GM23338 (cell line): ENCODE data around the gene ZNF594. TPM values are rescaled to one million over a fixed set of nuclear protein-coding genes. Genes with fewer than 3 reads are reported as not detected.
"Not testable (repeated sequence)": the region's sequence is repeated elsewhere in the genome, so short reads cannot be mapped to it uniquely, and the experiment has no call there.

Experiments
- ATAC-seq: fragments of 200-7000 bp; cut with Tn5 transposase; 3 replicates; pipeline ENCODE4 v1.9.1; 2020
- DNase-seq: peaks from one replicate; pipeline ENCODE4 v3.0.0-alpha.2; 2015; ENCODE audit warnings: low spot score
- H2AFZ ChIP-seq: fragments of 200-600 bp; sonication (generic); 2 replicates; pipeline ENCODE4 v1.8.0; 2016; ENCODE audit warnings: antibody characterized with exemption, mild to moderate bottlenecking, moderate library complexity
- H3F3A ChIP-seq: fragments of 200-600 bp; sonication (generic); replicated peaks from 2 replicates; pipeline ENCODE4 v1.8.0; 2017; ENCODE audit warnings: antibody characterized with exemption, mixed run types, low read depth
- H3K27ac ChIP-seq: fragments of 200-600 bp; sonication (generic); 2 replicates; pipeline ENCODE4 v1.6.1; 2016; ENCODE audit warnings: low read depth
- H3K27me3 ChIP-seq: fragments of 200-600 bp; sonication (generic); 2 replicates; pipeline ENCODE4 v1.8.0; 2016; ENCODE audit warnings: mild to moderate bottlenecking, mixed run types, moderate library complexity; ENCODE audit not compliant: insufficient read depth
- H3K36me3 ChIP-seq: fragments of 200-600 bp; sonication (generic); 2 replicates; pipeline ENCODE4 v1.8.0; 2016; ENCODE audit warnings: mild to moderate bottlenecking; ENCODE audit not compliant: insufficient read depth
- H3K4me1 ChIP-seq: fragments of 200-600 bp; sonication (generic); 2 replicates; pipeline ENCODE4 v1.8.0; 2016; ENCODE audit warnings: mild to moderate bottlenecking, moderate library complexity; ENCODE audit not compliant: insufficient read depth
- H3K4me2 ChIP-seq: fragments of 200-600 bp; sonication (generic); 2 replicates; pipeline ENCODE4 v1.7.1; 2017; ENCODE audit warnings: mixed run types
- H3K4me3 ChIP-seq: fragments of 200-600 bp; sonication (generic); 2 replicates; pipeline ENCODE4 v1.6.1; 2016; ENCODE audit warnings: mixed run types
- H3K79me2 ChIP-seq: fragments of 200-600 bp; sonication (generic); replicated peaks from 2 replicates; pipeline ENCODE4 v1.8.0; 2017; ENCODE audit warnings: mild to moderate bottlenecking; ENCODE audit not compliant: insufficient read depth
- H3K9me2 ChIP-seq: fragments of 200-600 bp; sonication (generic); 2 replicates; pipeline ENCODE4 v1.8.0; 2017; ENCODE audit not compliant: insufficient read depth
- H4K20me1 ChIP-seq: fragments of 200-600 bp; sonication (generic); replicated peaks from 2 replicates; pipeline ENCODE4 v1.8.0; 2017; ENCODE audit warnings: mild to moderate bottlenecking; ENCODE audit not compliant: insufficient read depth
- H3K27ac Mint-ChIP-seq: 2 replicates; pipeline ENCODE4 v1.8.0; 2020; ENCODE audit warnings: inconsistent platforms, mild to moderate bottlenecking, moderate library complexity, mixed read lengths
- H3K27me3 Mint-ChIP-seq: 3 replicates; pipeline ENCODE4 v1.8.0; 2022; ENCODE audit warnings: low read depth, mild to moderate bottlenecking, moderate library complexity, mixed read lengths, inconsistent platforms; ENCODE audit not compliant: insufficient read depth, poor library complexity
- H3K36me3 Mint-ChIP-seq: 3 replicates; pipeline ENCODE4 v1.8.0; 2021; ENCODE audit warnings: low read depth, mild to moderate bottlenecking, inconsistent platforms, moderate library complexity, mixed read lengths
- H3K4me1 Mint-ChIP-seq: 3 replicates; pipeline ENCODE4 v1.8.0; 2020; ENCODE audit warnings: mild to moderate bottlenecking, inconsistent platforms, mixed read lengths
- H3K4me3 Mint-ChIP-seq: 3 replicates; pipeline ENCODE4 v1.8.0; 2021; ENCODE audit warnings: moderate library complexity, mild to moderate bottlenecking, inconsistent platforms, mixed read lengths
- H3K9me3 Mint-ChIP-seq: 3 replicates; pipeline ENCODE4 v1.8.0; 2020; ENCODE audit warnings: moderate library complexity, mild to moderate bottlenecking, inconsistent platforms, mixed read lengths
- CREB1 ChIP-seq: fragments of 250-450 bp; sonication (Bioruptor Pico); IDR thresholded peaks from 2 replicates; pipeline ENCODE4 v1.5.0; 2020; ENCODE audit warnings: low read depth, mild to moderate bottlenecking, moderate library complexity
- CTCF ChIP-seq, 2 experiments: fragments of 200-600 bp in 1 of 2; sonication (generic) in 1 of 2; conservative IDR thresholded peaks; 2 replicates each; pipeline versions ENCODE4 v1.5.1 to v1.6.1; 2016 to 2017; ENCODE audit warnings: antibody characterized with exemption in 2 of 2, low read depth in 2 of 2, mild to moderate bottlenecking in 2 of 2, moderate library complexity in 1 of 2
- EZH2 ChIP-seq: fragments of 200-600 bp; sonication (generic); IDR thresholded peaks from one replicate; pipeline ENCODE4 v1.8.0; 2017; ENCODE audit warnings: antibody characterized with exemption, mild to moderate bottlenecking, low read depth; ENCODE audit not compliant: unreplicated experiment
- JUNB ChIP-seq: IDR thresholded peaks from one replicate; pipeline ENCODE4 v1.6.1; 2016; ENCODE audit warnings: antibody characterized with exemption; ENCODE audit not compliant: unreplicated experiment
- REST ChIP-seq: IDR thresholded peaks from one replicate; pipeline ENCODE4 v1.6.1; 2018; ENCODE audit warnings: antibody characterized with exemption; ENCODE audit not compliant: unreplicated experiment
- STAT1 ChIP-seq: IDR thresholded peaks from one replicate; pipeline ENCODE4 v1.6.1; 2016; ENCODE audit warnings: antibody characterized with exemption; ENCODE audit not compliant: unreplicated experiment
- ZNF331 ChIP-seq: fragments of 250-450 bp; sonication (Bioruptor Pico); IDR thresholded peaks from 2 replicates; pipeline ENCODE4 v1.5.0; 2020; ENCODE audit warnings: low read depth, mild to moderate bottlenecking, moderate library complexity
- polyA plus RNA-seq: library from polyadenylated mRNA; unstranded; fragments of >200 nt; fragmentation: Nextera tagmentation; extraction: Ambion mirVana; gene quantifications from 2 replicates; pipeline ENCODE4 v1.2.1, GENCODE V29; 2016
- total RNA-seq: library from RNA; depleted of rRNA; stranded (reverse); fragments of >200 nt; shearing (Covaris generic); gene quantifications from 2 replicates; pipeline ENCODE4 v1.2.3, GENCODE V29; 2014

Gene ZNF594
- total and polyA plus RNA-seq, 2 experiments from 2014 or later, result 7.0 to 15.6 TPM

- TF ChIP-seq EZH2, result no peak
- no peak for TF ChIP-seq REST
- no peak for TF ChIP-seq ZNF331 (CRISPR knock-in tag)
- no peak for TF ChIP-seq CREB1 (CRISPR knock-in tag)
- TF ChIP-seq CTCF (conservative IDR thresholded peaks at IDR 0.05; ENCODE audit: low read depth in 2 of 2), result no peak
- no peak for TF ChIP-seq JUNB
- TF ChIP-seq STAT1, result no peak
These were observed 52.8 kb downstream of the ZNF594 start (continued) for GRCh38 chr17:5138616-5139457.

GRCh38 chr17:5138198-5138544 lies 53.5 kb downstream of the ZNF594 start:
- H3K27ac Mint-ChIP-seq, H3K27ac ChIP-seq, ATAC-seq, H3K4me3 ChIP-seq, H3K9me2 ChIP-seq, H3K4me3 Mint-ChIP-seq, H3K27me3 ChIP-seq, H3K9me3 Mint-ChIP-seq, H3K36me3 Mint-ChIP-seq, H3K4me1 Mint-ChIP-seq, H3K79me2 ChIP-seq, H3F3A ChIP-seq, H3K27me3 Mint-ChIP-seq, H3K4me2 ChIP-seq, H3K4me1 ChIP-seq, H3K36me3 ChIP-seq, DNase-seq, H4K20me1 ChIP-seq, H2AFZ ChIP-seq: not testable (repeated sequence)

GRCh38 chr17:5137511-5138197 lies 54.0 kb downstream of the ZNF594 start:
- not testable (repeated sequence) for H3K27ac ChIP-seq, H3K4me3 ChIP-seq, H3K27ac Mint-ChIP-seq, H3K9me2 ChIP-seq, DNase-seq, H3F3A ChIP-seq, H3K9me3 Mint-ChIP-seq, H3K4me1 Mint-ChIP-seq, H3K4me3 Mint-ChIP-seq, H3K4me1 ChIP-seq, H3K36me3 Mint-ChIP-seq, H2AFZ ChIP-seq, H3K4me2 ChIP-seq, H3K27me3 ChIP-seq, ATAC-seq, H3K27me3 Mint-ChIP-seq, H3K79me2 ChIP-seq, H4K20me1 ChIP-seq, H3K36me3 ChIP-seq

GRCh38 chr17:5136580-5137412 lies 54.9 kb downstream of the ZNF594 start:
- H2AFZ ChIP-seq, H3K4me2 ChIP-seq, H3K79me2 ChIP-seq, H4K20me1 ChIP-seq, H3K4me3 ChIP-seq, H3K4me1 Mint-ChIP-seq, H3K9me3 Mint-ChIP-seq, H3K36me3 Mint-ChIP-seq, H3K36me3 ChIP-seq, H3K9me2 ChIP-seq, H3K27ac ChIP-seq, H3K4me1 ChIP-seq, H3K27me3 ChIP-seq, H3K4me3 Mint-ChIP-seq, ATAC-seq, H3K27me3 Mint-ChIP-seq, H3K27ac Mint-ChIP-seq, H3F3A ChIP-seq, DNase-seq: not testable (repeated sequence)
